Right ventricle myocardium inferior (tissue), 1 donor: ENCODE measurements around the gene MFSD1. TPM values are rescaled to one million over a fixed set of nuclear protein-coding genes. Genes with fewer than 3 reads are reported as not detected.

Experiments
- ATAC-seq: fragments of 200-7000 bp; cut with Tn5 transposase; one replicate; pipeline ENCODE4 v1.9.1; 2020; ENCODE audit warnings: mild to moderate bottlenecking, moderate library complexity
- DNase-seq: peaks from one replicate; pipeline ENCODE4 v3.0.0; 2021; ENCODE audit errors: missing footprints
- intact Hi-C: fragments of 100-400 bp; cut with DNase I; formaldehyde crosslinking; loops from one replicate; pipeline ENCODE4 v1.11.0; 2022
- total RNA-seq: library from RNA; stranded (reverse); fragmentation: NEBNext Ultra II Directional; extraction: Animal tissue kit (Norgen Biotek cat#: 25700); gene quantifications from one replicate; pipeline ENCODE4 v1.2.1, GENCODE V29; 2021
- donor health status: DM: no; HTN: yes; CAD: no; lungs with severe emphysema.

Gene MFSD1
- total RNA-seq, 1 donor from 2014 or later: 32.2 TPM

DNA sequence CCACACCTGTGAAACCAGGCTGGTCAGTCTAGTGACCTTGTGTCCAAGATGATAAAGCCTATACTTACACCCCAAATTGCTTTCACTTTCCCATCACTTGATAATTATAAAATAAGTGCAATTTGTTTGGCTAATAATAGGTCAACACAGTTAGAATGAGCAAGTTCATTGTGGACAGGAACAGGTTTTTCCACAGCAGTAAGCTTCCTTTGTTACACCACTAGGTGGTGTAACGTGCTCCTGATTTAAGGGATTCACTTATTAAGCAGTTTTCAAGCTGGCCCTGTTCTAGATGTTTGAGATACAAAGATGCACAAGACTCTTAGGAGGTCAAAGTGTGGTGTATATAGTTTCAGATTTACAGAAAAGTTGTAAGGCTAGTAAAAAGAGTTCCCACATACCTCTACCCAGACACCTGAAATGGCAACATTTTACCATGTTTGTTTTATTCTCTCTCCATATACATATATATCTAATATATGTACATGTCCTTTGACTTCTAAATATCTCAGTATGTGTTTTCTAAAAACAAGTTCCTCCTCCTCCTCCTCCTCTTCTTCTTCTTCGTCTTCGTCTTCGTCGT, 6.8 kb upstream of the MFSD1 start:
- ATAC-seq (no peak), DNase-seq (no peak)
- intact Hi-C loops: loop anchor here (5.0 kb wide), 1 partner anchor 123 kb away; the partner anchor contains the start of gene LXN

DNA sequence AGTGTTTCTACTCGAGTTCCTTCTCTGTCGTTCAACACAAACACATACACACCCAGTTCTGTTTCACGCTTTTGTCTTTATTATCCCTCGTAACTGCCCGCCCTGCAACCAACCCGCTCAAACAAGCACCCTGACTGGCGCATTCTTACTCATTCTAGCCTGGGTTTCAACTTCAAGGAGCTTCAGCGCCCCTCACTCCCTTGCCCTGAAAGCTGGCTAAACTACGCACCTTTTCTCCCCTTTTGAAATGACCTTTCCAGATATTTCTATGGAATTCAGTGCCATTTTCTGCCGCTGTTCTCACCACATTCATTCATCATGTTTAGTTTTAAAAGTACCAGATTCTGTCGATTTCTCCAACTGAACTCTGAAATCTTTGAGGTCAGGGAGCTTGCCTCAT, 653 bp upstream of the MFSD1 start:
- intact Hi-C loops: loop anchor here (5.0 kb wide), 1 partner anchor 159 kb away; the partner anchor contains the start of gene GFM1
- no peak for DNase-seq
- no peak for ATAC-seq

DNA sequence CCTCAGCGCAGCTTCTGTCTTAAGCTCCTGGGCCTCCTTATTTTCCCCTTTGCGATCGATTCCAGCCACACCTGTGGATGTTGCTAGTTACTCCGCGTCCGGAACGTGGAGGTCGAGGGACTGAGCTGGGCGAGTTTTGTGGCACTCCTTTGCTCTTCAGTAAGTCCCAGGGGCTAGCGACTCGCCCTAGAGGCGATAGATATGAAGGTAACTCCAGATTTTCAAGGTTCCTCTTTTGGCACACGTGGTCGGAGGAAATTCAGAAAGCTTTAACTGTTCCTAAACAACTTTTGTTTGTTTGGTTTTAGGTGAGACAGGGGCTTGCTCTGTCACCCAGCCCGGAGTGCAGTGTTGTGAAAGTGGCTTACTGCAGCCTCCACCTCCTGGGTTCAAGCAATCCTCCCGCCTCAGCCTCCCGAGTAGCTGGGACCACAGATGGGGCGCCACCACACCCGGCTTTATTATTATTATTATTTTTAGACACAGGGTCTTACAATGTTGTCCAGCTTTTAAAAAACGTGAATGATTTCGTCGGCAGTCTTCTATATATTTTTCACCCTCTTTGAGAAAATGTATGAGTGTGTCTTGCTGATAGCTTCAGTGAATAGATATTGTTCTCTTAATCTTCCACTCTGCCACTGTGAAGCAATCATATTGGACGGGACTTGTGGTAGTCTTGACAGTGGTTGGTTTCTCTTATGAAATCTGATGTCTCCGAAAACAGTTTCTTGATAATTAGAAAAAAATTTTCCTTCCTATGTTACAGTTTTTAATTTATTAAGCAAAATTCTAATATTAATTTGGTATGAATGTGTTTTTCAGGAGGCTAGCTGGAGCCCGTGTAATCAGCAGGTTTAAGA, 785 bp downstream of the MFSD1 start:
- no peak for DNase-seq
- peak; percentile 14 for ATAC-seq
- intact Hi-C loops: loop anchor here (5.0 kb wide), 1 partner anchor 160 kb away; the partner anchor contains the start of gene GFM1

DNA sequence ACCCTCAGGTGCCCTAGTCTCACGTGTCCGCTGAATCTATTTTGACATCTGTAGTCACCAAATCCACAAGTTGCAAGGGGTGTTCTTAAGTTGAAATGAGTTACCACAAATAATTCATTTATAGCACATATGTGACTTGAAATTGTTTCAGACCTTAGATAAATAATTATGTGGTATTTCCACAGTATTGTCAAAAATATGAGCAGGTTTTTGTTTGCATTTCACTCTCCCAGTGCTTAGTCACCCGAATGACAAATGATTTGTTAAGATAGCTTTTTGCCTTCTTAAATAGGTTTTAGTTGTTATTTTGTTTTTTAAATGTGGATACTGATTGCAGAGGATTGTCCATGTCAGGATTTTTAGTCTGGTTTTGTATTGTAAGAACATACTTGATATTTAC, 2.6 kb downstream of the MFSD1 start:
- intact Hi-C loops: loop anchor here (5.0 kb wide), 1 partner anchor 162 kb away; the partner anchor contains the start of gene GFM1
- ATAC-seq (no peak), DNase-seq (no peak)

DNA sequence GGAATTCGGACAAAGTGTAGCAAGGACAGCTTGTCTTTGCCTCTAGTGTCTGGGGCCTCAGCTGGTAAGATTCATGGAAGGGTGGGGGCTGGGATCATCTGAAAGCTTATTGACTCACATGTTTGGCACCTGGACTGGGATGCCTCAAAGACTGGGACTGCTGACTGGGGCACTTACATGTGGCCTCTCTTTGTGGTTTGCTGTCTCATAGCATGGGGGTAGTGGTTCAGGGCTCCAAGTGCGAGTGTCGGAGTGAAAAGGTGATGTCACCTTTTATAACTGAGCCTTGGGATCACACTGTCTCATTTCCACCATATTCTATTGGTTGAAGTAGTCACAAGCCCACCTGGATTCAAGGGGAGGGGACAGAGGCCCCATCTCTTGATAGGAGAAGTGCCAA, 6.8 kb downstream of the MFSD1 start:
- ATAC-seq (peak; percentile 9), DNase-seq (no peak)
- intact Hi-C loops: no loop called here

DNA sequence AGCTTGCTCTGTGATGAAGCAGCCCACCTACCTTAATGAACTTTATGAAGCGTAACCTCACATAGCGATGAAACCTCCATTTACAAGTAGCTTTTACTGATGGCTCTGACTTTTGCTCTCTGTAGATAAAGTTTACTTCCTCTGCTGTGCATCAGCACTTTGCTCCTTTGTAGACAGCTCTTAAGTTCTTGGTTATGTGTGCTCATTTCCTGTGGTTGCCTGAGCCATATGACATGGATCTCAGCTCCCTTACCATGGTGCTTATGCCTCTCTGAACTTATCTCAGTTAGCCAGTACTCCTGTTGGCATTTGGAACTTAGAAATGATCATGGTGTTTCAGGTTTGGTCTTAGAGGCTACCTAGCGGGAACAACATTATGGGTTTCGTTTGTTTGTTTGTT, 7.8 kb downstream of the MFSD1 start:
- ATAC-seq (peak; percentile 57), DNase-seq (no peak)
- intact Hi-C loops: no loop called here

DNA sequence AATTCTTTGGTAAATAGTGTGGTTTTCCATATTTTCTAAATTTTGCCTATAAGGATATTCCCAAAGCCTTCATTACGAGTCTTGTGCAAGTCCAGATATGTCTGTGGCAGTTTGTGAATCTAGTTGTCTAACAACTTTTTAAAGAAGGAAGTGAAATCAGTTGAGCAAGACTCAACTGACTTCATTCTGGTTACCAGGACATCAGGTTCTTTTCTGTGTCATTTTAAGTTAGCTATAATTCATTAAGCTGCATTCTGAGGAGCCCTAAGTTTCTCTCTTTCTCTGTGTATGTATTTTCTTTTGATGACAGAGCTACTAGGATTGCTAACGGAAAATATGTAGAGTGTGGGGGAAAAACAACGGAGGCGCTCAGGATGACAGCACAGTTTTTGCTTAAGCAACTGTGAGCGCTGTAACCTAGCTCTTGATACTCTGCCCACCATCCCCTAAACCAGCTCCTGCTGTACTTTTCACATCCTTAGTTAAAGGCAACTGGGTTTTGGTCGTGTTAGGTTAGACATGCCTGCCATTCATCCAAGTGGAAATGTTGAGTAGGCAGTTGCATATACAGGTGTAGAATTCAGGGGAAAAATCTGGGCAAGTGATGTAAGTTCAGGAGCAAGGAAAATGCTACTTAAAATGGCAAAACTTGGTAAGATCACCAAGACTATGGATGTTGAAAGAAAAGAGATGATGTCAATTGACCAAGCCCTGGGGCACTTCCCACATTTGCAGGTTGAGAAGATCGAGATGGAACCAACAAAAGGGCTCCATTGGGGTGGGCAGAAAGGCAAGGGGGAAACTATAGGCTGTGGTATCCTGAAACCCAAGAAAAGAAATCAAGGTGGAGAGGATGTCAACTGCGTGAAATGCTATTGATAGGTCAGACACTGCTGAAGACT, 9.2 kb downstream of the MFSD1 start:
- intact Hi-C loops: no loop called here
- ATAC-seq: peak; percentile 55
- DNase-seq: no peak

DNA sequence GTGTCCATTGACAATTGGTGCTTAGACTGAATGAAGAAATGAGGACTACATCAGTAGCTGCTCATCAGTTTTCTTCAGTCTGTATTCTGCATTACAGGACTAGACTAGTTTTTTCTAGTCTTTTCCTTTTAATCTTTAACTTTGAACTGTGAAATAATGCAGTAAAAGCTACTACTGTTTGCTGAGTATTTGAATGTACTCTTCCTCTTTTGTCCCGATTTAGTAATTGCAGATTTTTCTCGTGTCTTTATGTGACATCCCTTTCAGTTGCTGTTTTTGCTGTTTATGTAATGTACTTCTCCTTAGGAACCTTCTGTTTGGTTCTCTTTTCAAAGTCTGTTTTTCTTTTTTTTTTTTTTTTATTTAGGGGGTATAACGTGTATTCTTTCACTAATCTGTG, 17.4 kb downstream of the MFSD1 start:
- intact Hi-C loops: no loop called here
- peak; percentile 39 for ATAC-seq

DNA sequence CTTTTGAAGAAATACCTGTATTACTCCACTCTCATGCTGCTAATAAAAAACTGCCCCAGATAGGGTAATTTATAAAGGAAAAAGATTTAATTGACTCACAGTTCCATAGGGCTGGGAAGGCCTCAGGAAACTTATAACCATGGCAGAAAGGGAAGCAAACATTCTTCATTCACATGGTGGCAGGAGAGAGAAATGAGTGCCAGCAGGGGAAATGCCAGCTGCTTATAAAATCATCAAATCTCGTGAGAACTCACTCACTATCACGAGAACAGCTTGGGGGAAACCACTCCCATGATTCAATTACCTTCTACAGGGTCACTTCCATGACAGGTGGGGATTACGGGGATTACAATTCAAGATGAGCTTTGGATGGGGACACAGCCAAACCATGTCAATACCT, 18.7 kb downstream of the MFSD1 start:
- ATAC-seq (no peak), DNase-seq (no peak)
- intact Hi-C loops: no loop called here

More for the DNA sequence above, 17.4 kb downstream of the MFSD1 start:
- no peak for DNase-seq

DNA sequence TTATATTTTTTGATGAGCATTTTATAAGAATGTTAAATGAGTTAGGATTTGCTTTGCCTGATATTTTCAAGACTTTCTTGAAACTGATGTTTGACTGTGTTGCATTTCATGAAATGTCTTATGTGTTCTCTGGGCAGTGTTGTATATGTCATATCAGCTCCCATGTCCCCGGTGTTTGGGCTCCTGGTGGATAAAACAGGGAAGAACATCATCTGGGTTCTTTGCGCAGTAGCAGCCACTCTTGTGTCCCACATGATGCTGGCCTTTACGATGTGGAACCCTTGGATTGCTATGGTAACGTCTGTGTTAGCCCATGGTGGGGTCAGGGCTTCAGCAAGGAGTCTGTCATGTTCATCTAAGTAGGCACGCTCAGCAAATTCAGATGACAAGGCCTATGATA, 20.0 kb downstream of the MFSD1 start:
- no peak for DNase-seq
- intact Hi-C loops: no loop called here
- ATAC-seq: no peak

DNA sequence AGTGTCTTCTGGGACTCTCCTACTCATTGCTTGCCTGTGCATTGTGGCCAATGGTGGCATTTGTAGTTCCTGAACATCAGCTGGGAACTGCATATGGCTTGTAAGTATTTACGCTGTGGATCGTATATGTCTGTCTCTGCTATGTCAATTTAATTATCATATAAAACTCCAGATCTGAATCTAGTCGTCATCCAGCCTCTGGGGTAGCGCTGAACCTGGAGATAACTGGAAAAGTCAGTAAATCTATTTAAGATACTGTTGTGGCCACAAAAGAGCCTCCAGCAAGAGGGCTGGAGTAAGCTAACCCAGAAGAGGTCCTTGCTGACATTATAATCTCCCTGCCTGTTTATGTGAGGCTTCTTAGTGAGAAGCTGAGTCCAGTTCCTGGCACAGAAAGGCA, 21.6 kb downstream of the MFSD1 start:
- no peak for DNase-seq
- intact Hi-C loops: no loop called here
- no peak for ATAC-seq

DNA sequence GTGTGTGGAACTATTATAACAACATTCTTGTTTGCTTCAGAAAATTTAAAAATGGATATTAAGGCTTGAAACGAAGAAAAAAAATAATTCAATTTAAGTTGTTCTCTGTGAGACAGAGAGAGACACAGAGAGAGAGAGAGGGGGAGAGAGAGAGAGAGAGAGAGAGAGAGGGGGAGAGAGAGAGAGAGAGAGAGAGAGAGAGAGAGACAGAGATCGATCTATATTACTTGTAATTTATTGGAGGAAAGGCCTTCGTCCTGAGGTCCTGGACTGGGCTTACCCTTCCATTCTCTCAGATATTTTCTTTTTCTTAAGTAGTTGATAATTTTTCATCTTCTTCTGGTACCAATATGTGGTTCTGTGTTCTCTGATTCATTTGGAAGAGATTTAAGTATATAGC, 25.9 kb downstream of the MFSD1 start:
- DNase-seq: no peak
- intact Hi-C loops: no loop called here
- no peak for ATAC-seq

DNA sequence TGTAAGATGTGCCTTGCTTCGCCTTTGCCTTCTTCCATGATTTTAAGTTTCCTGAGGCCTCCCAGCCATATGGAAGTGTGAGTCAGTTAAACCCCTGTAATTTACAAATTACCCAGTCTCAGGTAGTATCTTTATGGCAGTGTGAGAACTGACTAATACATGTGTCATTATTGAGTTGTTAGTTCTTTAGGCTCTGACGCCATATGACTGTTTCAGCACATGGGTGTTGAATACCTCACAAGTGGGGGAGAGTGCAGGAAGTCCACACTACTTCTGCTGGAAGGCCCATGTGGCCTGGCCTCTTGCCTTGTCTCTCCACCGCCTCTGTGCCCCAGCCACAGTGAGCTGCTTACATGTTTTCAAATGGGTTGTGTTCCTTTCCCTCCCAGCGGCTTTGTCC, 28.5 kb downstream of the MFSD1 start:
- intact Hi-C loops: no loop called here
- no peak for ATAC-seq
- DNase-seq: no peak

DNA sequence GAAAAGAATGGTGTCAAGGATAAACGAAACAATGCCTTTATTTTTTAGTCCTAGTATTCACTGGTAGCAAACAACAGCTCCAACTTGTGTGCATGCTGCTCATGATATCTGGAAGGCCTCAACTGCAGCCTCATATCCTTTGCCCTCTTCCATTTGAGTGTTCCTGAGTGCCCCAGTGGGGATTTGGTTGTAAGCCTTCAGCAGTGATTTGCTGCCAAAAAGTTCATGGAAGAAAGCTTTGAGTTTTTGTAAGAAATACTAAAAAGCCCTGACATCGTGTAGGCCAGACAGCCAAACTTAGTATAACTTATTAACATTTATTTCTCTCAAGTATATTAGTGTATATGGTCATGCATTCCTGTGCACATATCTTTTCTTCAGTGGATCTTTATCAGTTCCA, 30.0 kb downstream of the MFSD1 start:
- intact Hi-C loops: no loop called here
- no peak for ATAC-seq

DNA sequence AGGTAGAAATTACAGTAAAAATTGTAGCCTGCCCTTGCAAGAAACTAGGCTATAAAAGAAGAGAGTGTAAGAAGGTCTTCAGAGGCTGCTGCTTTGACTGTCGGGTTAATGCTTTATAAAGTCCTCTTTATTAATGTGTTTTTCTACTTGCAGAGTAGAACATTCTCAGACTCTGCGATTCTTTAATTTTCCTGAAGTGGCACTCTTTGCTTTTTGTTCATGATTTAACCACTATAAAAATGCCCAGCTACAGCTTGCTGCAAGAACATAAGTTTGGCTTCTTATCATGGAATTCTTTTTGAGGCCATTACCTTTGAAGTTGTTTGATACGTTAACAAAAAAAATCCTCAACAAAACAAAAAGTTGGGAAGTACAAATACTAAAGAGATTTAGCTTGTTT, 33.8 kb downstream of the MFSD1 start:
- intact Hi-C loops: no loop called here
- ATAC-seq (no peak), DNase-seq (no peak)

More for the DNA sequence above, 30.0 kb downstream of the MFSD1 start:
- DNase-seq: no peak

DNA sequence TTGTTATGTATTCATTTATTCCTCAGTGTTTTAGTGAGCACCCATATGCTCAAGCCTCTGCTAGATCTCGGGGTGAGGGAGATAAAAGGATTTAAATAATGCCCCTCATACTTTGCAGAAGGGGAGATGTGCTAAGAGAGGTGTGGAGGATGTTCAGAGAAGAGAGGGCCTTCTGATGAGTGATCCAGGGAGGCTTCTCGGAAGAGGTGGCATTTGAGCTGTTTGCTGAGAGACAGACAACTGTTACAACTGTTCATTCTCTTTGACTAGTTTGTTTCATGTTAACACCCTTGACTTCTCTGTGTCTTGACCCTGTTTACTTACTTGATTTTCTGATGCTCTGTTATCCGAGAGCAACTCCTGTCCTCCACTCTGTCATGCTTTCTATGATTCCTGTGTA, 34.5 kb downstream of the MFSD1 start:
- no peak for ATAC-seq
- no peak for DNase-seq
- intact Hi-C loops: no loop called here

DNA sequence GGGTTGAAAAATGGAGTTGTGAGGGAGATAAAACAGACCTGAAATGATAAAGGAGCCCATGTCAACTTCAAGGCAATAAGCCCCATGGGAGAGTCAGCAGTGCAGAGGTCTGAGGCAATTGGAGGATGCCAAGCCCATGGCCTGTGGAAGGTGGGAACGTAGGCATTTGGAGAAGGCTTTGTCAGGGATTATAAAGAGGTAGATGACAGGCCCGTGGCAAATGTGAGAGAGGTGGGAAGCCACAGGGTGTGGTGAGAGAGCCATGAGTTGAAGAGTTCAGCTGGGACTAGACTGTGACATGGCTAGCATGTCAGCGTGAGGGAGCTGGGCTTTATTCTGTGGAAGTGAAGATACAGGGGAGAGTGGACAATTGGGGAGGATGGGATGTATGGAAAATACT, 35.4 kb downstream of the MFSD1 start:
- DNase-seq (no peak), ATAC-seq (no peak)
- intact Hi-C loops: no loop called here

DNA sequence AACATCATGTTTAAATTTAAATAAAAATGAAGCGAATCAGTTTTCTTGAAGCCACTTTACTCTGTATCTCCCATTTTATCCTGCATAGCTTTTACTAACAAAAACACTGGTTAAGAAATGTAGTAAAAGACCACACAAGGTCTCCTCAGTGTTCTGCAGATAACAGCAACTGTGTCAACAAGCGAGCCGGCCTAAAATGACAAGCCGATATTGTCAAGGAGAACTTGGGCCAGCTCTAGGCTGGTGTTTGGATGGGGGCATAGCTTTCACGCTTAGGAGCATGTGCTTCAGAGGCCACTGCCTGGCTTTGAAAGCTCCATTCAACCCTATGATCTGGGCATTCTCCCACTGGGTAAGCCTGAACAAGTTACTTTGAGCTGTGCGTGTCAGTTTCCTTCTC, 38.1 kb downstream of the MFSD1 start:
- DNase-seq (no peak), ATAC-seq (no peak)
- intact Hi-C loops: no loop called here

DNA sequence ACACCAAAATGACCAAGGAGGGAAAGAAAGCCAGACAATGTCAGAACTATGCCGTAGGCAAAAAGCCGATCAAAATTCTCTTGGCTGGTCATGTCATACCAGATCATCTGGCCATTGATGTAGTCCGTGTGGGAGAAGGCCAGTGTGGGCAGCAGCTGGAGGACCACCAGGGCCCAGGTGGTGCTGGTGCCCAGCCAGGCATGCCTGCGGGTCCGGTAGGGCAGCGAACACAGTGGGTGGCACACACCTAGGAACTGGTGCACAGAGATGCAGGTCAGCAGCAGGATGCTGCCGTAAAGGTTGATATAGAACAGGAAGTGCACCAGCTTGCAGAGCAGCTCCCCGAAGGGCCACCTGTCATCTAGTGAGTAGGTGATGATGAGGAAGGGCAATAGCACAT, 39.5 kb downstream of the MFSD1 start:
- intact Hi-C loops: no loop called here
- ATAC-seq (no peak), DNase-seq (no peak)
